KMS-11 (cell line): ENCODE measurements around the gene PARP14.

Source experiments
- H2AFZ ChIP-seq: fragments of 200-600 bp; sonication (generic); 2 replicates; pipeline ENCODE4 v1.6.1; 2016; ENCODE audit warnings: antibody characterized with exemption, mixed run types, low read depth
- H3K27ac ChIP-seq: fragments of 200-600 bp; sonication (generic); 2 replicates; pipeline ENCODE4 v1.6.1; 2016; ENCODE audit warnings: mild to moderate bottlenecking, mixed run types
- H3K27me3 ChIP-seq: fragments of 200-600 bp; sonication (generic); 2 replicates; pipeline ENCODE4 v1.6.1; 2017; ENCODE audit warnings: mild to moderate bottlenecking, low read depth, mixed run types, moderate library complexity; ENCODE audit not compliant: insufficient read depth
- H3K36me3 ChIP-seq: fragments of 200-600 bp; sonication (generic); 2 replicates; pipeline ENCODE4 v1.6.1; 2017; ENCODE audit warnings: mild to moderate bottlenecking, mixed run types; ENCODE audit not compliant: insufficient read depth
- H3K4me1 ChIP-seq: fragments of 200-600 bp; sonication (generic); 2 replicates; pipeline ENCODE4 v1.6.1; 2016; ENCODE audit warnings: mild to moderate bottlenecking, low read depth, mixed run types; ENCODE audit not compliant: poor library complexity, severe bottlenecking
- H3K4me2 ChIP-seq: fragments of 200-600 bp; sonication (generic); 2 replicates; pipeline ENCODE4 v1.7.0; 2016; ENCODE audit warnings: mild to moderate bottlenecking, mixed run types
- H3K4me3 ChIP-seq: fragments of 200-600 bp; sonication (generic); IDR thresholded peaks from 2 replicates; pipeline ENCODE4 v1.6.1; 2017; ENCODE audit warnings: low read depth, low read length, mixed read lengths; ENCODE audit not compliant: insufficient read depth
- H3K79me2 ChIP-seq: fragments of 200-600 bp; sonication (generic); 2 replicates; pipeline ENCODE4 v1.6.1; 2016; ENCODE audit warnings: low read depth, mixed run types; ENCODE audit not compliant: insufficient read depth
- H3K9ac ChIP-seq: fragments of 200-600 bp; sonication (generic); 2 replicates; pipeline ENCODE4 v1.6.1; 2016; ENCODE audit warnings: mild to moderate bottlenecking, mixed run types
- H4K20me1 ChIP-seq: fragments of 200-600 bp; sonication (generic); 2 replicates; pipeline ENCODE4 v1.6.1; 2016; ENCODE audit warnings: mild to moderate bottlenecking, mixed run types; ENCODE audit not compliant: insufficient read depth
- TF ChIP-seq, protein P1 (sequence below): fragments of 200-600 bp; sonication (generic); conservative IDR thresholded peaks from 2 replicates; pipeline ENCODE4 v1.6.1; 2017; ENCODE audit warnings: low read depth, mild to moderate bottlenecking, antibody characterized with exemption, low read length, moderate library complexity, mixed read lengths

The PARP14 gene

DNA sequence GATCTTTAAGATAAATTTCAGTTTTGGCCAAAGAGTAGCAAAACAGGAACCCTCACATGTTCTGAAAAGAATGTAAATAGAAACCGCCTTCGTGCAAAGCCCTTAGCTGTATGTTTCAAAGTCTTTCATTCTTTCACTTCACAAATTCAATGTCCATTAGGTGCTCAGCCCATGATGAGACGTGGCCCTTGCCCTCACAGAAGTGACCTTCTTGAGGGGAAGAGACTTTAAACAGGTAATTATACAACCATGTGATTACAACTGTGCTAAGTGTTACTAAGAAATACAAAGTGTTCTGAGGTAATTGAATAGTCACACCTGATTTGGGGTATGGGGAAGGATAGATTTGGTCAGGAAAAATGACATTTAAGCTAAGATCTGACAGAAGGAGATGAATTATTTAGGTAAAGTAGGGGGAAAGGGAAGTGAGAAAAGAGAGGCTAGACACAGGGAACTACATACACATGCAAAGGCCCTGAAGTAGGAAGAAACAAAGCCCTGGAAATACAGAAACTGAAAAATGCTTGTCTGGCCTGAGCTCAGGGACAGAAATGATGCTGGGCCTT, 93.4 kb downstream of the PARP14 start:
- TF ChIP-seq, protein P1, sequence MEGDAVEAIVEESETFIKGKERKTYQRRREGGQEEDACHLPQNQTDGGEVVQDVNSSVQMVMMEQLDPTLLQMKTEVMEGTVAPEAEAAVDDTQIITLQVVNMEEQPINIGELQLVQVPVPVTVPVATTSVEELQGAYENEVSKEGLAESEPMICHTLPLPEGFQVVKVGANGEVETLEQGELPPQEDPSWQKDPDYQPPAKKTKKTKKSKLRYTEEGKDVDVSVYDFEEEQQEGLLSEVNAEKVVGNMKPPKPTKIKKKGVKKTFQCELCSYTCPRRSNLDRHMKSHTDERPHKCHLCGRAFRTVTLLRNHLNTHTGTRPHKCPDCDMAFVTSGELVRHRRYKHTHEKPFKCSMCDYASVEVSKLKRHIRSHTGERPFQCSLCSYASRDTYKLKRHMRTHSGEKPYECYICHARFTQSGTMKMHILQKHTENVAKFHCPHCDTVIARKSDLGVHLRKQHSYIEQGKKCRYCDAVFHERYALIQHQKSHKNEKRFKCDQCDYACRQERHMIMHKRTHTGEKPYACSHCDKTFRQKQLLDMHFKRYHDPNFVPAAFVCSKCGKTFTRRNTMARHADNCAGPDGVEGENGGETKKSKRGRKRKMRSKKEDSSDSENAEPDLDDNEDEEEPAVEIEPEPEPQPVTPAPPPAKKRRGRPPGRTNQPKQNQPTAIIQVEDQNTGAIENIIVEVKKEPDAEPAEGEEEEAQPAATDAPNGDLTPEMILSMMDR: no peak
- H3K27me3 ChIP-seq: no peaks in the 10 kb centered on the region
- H3K27ac ChIP-seq: no peak overlapping the region
- H3K4me1 ChIP-seq: no peaks in the 10 kb centered on the region
- H3K4me2 ChIP-seq: no peak overlapping the region
- H3K36me3 ChIP-seq: no peaks in the 10 kb centered on the region
- no peak overlapping the region for H3K4me3 ChIP-seq
- H3K9ac ChIP-seq: no peak overlapping the region
- H3K79me2 ChIP-seq: no peaks in the 10 kb centered on the region
- no peak overlapping the region for H2AFZ ChIP-seq
- H4K20me1 ChIP-seq: no peaks in the 10 kb centered on the region

DNA sequence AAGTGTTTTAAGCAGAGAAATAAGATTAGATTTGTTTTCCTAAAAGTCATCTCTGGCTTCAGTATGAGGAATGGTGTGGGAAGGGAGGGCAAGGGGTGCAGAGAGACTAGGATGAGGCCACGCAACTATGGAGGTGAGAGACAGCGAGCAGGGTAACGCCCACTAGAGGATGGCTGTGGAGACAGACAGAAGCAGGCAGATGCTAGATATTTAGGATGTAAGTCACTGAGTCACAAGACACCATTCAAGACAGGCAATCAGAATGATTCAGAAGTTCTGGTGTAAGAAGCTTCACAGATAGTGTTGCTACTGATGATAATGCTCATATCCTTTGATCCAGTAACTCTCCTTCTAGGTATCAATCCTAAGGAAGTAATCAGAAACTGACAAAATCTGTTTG, 93.9 kb downstream of the PARP14 start:
- Histone ChIP-seq H3K79me2 (no peaks in the 10 kb centered on the region), H3K27ac (no peak overlapping the region), H3K27me3 (no peaks in the 10 kb centered on the region), H3K4me3 (no peak overlapping the region), H3K36me3 (no peaks in the 10 kb centered on the region), H2AFZ (no peak overlapping the region), H3K9ac (no peak overlapping the region), H3K4me1 (no peaks in the 10 kb centered on the region), H3K4me2 (no peak overlapping the region), H4K20me1 (no peaks in the 10 kb centered on the region)
- TF ChIP-seq, protein P1: no peak

DNA sequence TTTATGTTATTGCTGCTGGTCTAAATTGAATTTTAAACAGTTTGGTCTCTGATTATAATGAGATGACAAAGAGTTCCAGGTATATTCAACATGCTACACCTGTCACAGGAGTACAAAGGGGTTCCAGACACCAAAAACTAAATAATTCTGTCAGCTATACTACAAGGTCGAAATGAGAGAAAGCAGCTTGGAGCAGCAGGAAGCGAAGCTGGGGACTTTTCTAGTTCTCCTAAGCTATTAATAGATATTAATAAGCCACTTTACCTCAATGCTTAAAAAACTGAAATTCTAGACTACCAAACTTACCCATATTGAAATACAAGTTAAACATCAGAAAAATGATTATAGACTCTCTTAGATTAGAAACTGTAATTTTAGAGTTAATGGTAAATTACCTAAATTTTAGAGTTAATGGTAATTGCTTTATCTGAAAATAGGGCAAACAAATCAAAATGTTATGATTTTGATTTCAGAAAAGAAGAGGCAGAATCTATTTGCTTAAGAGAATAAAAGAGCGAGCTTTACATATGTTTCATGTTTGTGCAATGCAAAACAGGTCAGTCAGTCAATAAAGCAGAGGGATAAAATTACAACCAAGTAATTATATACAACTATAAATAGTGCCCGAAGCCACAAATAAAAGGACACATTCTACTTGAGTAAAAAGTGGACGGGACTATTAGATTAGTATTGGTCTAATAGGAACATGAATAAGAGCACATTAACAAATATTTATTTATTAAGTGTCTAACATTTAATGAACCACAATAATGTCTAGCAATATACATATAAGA, 96.2 kb downstream of the PARP14 start:
- H3K4me1 ChIP-seq: no peaks in the 10 kb centered on the region
- H3K27me3 ChIP-seq: no peaks in the 10 kb centered on the region
- TF ChIP-seq, protein P1: no peak
- H3K4me3 ChIP-seq: no peak overlapping the region
- no peak overlapping the region for H3K27ac ChIP-seq
- H3K4me2 ChIP-seq: no peak overlapping the region
- no peak overlapping the region for H2AFZ ChIP-seq
- no peak overlapping the region for H3K9ac ChIP-seq
- no peaks in the 10 kb centered on the region for H4K20me1 ChIP-seq
- no peaks in the 10 kb centered on the region for H3K36me3 ChIP-seq
- H3K79me2 ChIP-seq: no peaks in the 10 kb centered on the region

DNA sequence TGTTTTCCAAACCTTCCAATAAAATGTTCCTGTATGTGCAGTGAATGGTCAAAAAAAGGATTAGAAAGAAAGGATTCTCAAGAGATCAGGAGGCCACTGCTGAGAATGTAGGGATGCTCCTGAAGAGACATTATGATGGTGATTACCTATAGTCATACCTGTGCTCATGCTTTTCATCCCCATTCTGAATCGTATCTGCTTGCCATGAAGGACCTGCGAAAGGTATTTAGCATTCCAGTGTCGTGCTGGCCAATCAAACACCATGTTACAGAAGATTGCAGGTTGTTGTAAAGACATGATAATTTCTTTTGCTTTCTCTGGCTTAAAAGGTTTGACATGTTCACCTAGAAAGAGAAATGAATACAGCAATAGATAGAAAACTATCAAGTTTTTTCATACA, 96.9 kb downstream of the PARP14 start:
- Histone ChIP-seq H4K20me1 (no peaks in the 10 kb centered on the region), H3K4me2 (no peak overlapping the region), H3K27me3 (no peaks in the 10 kb centered on the region), H3K79me2 (no peaks in the 10 kb centered on the region), H2AFZ (no peak overlapping the region), H3K36me3 (no peaks in the 10 kb centered on the region), H3K27ac (no peak overlapping the region), H3K9ac (no peak overlapping the region), H3K4me1 (no peaks in the 10 kb centered on the region), H3K4me3 (no peak overlapping the region)
- TF ChIP-seq, protein P1: no peak
